Epithelial cell of proximal tubule (primary cell): ENCODE results near the gene IGF1R. TPM values are rescaled to one million over a fixed set of nuclear protein-coding genes. Genes with fewer than 3 reads are reported as not detected.

ENCODE experiments used
- DNase-seq: peaks from one replicate; pipeline ENCODE4 v3.0.0-alpha.2; 2011; ENCODE audit warnings: low read depth
- H3K4me3 ChIP-seq: 2 replicates; pipeline ENCODE4 v1.5.1; 2011; ENCODE audit warnings: low read depth, mild to moderate bottlenecking, low read length
- total RNA-seq: library from RNA; depleted of rRNA; stranded (reverse); fragments of >200 nt; gene quantifications from 2 replicates; pipeline ENCODE4 v1.2.3, GENCODE V29; 2015
- TF ChIP-seq, protein P1 (sequence below): conservative IDR thresholded peaks from 2 replicates; pipeline ENCODE4 v1.5.1; 2012; ENCODE audit warnings: low read depth, mild to moderate bottlenecking, low read length

The IGF1R gene
- total RNA-seq, 1 donor from 2014 or later, result 14.5 TPM

DNA sequence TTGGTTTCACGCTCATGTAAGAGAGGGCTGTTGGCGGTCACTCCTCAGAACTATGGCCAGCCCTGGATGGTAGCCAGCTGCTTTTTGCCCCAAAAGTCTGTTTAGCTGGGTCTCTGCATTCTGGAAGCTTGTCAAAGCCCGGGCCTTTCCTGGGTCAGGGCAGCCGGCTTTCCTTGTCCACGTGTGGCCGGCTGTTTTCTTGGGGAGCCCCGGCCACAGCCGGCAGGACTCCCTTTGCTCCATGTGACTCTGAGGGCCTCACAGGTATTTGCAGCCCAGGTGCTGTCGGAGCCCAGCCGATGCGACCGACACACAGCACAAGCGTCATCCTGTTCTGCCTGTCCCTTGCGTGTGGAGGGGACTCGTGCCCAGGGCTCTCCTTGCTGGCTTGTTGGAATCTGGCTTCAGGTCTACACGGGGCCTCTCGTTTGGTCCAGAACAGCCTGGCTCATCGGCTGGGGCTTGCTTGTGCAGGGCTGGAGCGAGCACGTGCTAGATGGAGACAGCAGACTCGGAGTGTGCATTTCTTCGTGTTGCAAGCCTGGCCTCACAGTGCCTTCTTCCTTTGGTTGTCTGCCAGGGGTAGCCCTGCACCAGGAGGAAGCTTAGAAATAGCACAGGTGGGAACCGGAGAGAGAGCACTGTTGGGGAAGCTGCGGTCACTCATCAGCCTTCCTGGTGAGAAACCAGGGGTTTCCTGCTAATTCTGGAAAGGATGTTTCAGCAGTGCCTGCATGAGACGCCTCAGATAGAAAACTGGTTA lies 307.8 kb downstream of the IGF1R start:
- TF ChIP-seq, protein P1, sequence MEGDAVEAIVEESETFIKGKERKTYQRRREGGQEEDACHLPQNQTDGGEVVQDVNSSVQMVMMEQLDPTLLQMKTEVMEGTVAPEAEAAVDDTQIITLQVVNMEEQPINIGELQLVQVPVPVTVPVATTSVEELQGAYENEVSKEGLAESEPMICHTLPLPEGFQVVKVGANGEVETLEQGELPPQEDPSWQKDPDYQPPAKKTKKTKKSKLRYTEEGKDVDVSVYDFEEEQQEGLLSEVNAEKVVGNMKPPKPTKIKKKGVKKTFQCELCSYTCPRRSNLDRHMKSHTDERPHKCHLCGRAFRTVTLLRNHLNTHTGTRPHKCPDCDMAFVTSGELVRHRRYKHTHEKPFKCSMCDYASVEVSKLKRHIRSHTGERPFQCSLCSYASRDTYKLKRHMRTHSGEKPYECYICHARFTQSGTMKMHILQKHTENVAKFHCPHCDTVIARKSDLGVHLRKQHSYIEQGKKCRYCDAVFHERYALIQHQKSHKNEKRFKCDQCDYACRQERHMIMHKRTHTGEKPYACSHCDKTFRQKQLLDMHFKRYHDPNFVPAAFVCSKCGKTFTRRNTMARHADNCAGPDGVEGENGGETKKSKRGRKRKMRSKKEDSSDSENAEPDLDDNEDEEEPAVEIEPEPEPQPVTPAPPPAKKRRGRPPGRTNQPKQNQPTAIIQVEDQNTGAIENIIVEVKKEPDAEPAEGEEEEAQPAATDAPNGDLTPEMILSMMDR, result no peak
- DNase-seq, result no peak

GRCh38 chr15:98956796-98957553 lies 308.6 kb downstream of the IGF1R start:
- no peak for DNase-seq
- TF ChIP-seq, protein P1, result no peak
- no peak overlapping the region for H3K4me3 ChIP-seq

More for the DNA sequence above, 307.8 kb downstream of the IGF1R start:
- H3K4me3 ChIP-seq, result no peak overlapping the region

- TF ChIP-seq, protein P1, result no peak
- H3K4me3 ChIP-seq, result no peak overlapping the region
- no peak for DNase-seq
Observed at GRCh38 chr15:98957655-98958054, 309.3 kb downstream of the IGF1R start.

DNA sequence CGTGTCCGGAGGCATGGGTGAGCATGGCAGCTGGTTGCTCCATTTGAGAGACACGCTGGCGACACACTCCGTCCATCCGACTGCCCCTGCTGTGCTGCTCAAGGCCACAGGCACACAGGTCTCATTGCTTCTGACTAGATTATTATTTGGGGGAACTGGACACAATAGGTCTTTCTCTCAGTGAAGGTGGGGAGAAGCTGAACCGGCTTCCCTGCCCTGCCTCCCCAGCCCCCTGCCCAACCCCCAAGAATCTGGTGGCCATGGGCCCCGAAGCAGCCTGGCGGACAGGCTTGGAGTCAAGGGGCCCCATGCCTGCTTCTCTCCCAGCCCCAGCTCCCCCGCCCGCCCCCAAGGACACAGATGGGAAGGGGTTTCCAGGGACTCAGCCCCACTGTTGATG lies 309.7 kb downstream of the IGF1R start:
- DNase-seq, result no peak
- no peak overlapping the region for H3K4me3 ChIP-seq
- TF ChIP-seq, protein P1, result no peak

DNA sequence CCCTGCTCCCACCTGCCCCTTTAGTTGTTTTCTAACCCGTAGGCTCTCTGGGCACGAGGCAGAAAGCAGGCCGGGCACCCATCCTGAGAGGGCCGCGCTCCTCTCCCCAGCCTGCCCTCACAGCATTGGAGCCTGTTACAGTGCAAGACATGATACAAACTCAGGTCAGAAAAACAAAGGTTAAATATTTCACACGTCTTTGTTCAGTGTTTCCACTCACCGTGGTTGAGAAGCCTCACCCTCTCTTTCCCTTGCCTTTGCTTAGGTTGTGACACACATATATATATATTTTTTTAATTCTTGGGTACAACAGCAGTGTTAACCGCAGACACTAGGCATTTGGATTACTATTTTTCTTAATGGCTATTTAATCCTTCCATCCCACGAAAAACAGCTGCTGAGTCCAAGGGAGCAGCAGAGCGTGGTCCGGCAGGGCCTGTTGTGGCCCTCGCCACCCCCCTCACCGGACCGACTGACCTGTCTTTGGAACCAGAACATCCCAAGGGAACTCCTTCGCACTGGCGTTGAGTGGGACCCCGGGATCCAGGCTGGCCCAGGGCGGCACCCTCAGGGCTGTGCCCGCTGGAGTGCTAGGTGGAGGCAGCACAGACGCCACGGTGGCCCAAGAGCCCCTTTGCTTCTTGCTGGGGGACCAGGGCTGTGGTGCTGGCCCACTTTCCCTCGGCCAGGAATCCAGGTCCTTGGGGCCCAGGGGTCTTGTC lies 310.7 kb downstream of the IGF1R start:
- H3K4me3 ChIP-seq, result no peak overlapping the region
- DNase-seq, result no peak
- TF ChIP-seq, protein P1, result no peak

DNA sequence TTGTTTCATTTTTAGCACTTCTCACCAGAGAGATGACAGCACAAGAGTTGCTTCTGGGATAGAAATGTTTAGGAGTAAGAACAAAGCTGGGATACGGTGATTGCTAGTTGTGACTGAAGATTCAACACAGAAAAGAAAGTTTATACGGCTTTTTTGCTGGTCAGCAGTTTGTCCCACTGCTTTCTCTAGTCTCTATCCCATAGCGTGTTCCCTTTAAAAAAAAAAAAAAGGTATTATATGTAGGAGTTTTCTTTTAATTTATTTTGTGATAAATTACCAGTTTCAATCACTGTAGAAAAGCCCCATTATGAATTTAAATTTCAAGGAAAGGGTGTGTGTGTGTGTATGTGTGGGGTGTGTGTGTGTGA lies 311.3 kb downstream of the IGF1R start:
- no peak for DNase-seq
- TF ChIP-seq, protein P1, result no peak
- no peak overlapping the region for H3K4me3 ChIP-seq
